Dermis blood vessel endothelial cell (primary cell): ENCODE data around the gene ARSH. TPM values are rescaled to one million over a fixed set of nuclear protein-coding genes. Genes with fewer than 3 reads are reported as not detected.
"Not testable (repeated sequence)": the region's sequence is repeated elsewhere in the genome, so short reads cannot be mapped to it uniquely, and the experiment has no call there.

Source experiments
- DNase-seq: peaks from one replicate; pipeline ENCODE4 v3.0.0; 2010
- total RNA-seq: library from RNA; depleted of rRNA; stranded (reverse); fragments of >200 nt; gene quantifications from 2 replicates; pipeline ENCODE4 v1.2.3, GENCODE V29; 2014

ARSH gene
- total RNA-seq, 1 donor from 2014 or later: not detected

GRCh38 chrX:3037218-3037617 lies 30.9 kb downstream of the ARSH start:
- no peak for DNase-seq

- DNase-seq: no peak
These were observed 37.9 kb downstream of the ARSH start for GRCh38 chrX:3044196-3044595.

GRCh38 chrX:3044671-3045070 lies 38.3 kb downstream of the ARSH start:
- no peak for DNase-seq

DNA sequence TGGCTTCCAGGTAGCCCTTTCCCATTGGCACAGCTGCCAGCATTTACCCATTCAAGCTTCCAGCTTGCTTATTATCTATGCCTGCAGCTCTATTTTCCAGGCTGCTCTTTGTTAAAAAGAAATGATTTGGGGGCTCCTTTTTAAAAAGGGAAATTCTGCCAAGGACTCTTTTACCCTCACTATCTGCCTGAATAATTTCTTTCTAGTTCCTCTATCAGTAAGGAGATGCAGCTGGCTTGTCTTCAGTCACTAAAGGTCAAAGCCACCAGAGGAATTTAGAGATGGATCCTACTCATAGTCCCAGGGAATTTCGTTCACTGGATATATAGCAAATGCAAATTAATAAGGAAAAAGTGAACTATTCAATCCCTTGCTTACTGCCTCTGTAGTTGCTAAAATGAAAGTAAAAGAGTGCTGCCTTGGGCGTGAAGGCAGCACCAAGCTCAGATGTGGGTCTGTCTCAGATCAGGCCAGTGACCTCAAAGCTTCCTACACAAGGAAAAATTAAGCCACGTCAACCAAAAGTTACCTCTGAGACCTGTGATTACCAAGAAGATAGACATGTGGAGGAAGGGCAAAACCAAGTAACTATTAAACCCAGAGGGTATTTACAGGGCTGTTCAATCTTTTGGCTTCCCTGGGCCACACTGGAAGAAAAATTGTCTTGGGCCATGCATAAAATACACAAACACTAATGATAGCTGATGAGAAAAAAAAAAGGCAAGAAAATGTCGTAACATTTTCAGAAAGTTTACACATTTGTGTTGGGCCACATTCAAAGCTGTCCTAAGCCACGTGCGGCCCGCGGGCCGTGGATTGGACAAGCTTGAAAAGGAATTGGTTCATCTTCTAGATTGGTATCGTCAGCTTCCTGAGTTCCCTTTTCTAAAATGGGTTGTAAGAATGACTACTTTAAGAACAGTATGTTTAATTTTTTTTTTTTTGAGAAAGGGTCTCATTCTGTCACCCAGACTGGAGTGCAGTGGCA lies 40.2 kb downstream of the ARSH start:
- no peak for DNase-seq

- DNase-seq: not testable (repeated sequence)
These were observed 44.3 kb downstream of the ARSH start for GRCh38 chrX:3050523-3051175.

DNA sequence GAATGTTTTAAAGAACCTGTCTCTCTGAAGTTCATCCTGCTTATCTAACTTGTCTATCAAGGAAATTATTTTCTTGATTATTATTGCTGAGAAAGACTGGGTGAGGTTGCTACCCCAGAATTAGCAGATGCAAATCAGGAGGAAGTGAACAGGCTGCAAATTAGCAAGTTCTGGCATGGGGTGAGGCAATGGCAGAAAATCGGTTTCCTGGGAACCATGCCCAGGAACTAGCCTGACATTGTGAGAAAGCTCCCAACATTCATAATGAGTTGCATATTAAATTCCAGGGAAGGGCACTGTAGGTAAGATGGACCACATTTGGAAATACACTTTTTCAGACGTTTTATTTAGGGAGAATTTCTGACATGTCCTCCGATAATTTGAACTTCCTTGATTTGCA lies 46.5 kb downstream of the ARSH start:
- DNase-seq: no peak

DNA sequence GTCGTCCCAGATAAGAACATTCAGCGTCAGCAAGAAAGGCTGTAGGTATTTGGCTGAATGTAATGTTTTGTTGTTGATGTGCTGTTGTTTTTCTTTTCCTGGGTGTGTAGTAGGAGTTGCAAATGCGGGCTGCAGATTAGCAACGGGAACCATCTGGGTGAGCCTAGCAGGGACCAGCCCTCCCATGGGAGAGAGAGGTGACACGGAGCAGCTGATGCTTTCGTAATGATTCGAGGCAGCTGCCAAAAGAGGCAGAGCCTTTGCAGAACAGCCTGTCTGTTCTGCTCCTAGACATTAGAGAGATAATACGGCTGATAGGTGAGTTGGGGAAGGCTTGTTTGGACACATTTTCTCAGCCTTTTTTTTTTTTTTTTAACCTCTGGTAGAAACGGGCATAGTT lies 60.2 kb downstream of the ARSH start:
- DNase-seq: no peak

DNA sequence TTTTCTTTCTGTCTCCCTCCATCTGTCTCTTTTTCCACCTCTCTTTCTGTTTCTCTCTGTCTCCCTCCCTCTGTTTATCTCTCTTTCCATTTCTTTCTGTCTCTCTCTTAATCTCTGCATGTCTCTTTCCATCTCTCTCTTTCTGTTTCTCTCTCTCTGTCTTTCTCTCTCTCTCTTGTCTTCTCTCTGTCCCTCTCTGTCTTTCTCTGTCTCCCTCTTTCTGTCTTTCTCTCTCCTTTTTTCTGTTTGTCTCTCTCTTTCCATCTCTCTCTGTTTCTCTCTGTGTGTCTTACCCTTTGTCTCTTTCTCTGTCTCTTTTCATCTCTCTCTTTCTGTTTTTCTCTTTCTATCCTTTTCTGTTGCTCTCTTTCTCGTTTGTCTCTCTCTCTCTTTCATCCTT lies 69.6 kb downstream of the ARSH start:
- no peak for DNase-seq

- no peak for DNase-seq
These were observed 70.2 kb downstream of the ARSH start for GRCh38 chrX:3076416-3076991.

Other genes with a start within 250 kb of the ARSH start
- 0.23 and 0.68 TPM in 2 replicates for gene GYG2, start 177.6 kb upstream of the ARSH start, total RNA-seq
- gene ARSD, start 77.2 kb upstream of the ARSH start, total RNA-seq: 32.2 and 39.8 TPM in 2 replicates
- gene ARSF, start 34.9 kb downstream of the ARSH start, total RNA-seq: not detected in 2 replicates